Astrocyte of the cerebellum (primary cell): ENCODE measurements around the gene MMP1.

ENCODE experiments used
- DNase-seq: peaks from one replicate; pipeline ENCODE4 v3.0.0-alpha.2; 2011; ENCODE audit warnings: low read depth
- H3K4me3 ChIP-seq: 2 replicates; pipeline ENCODE4 v1.5.1; 2011; ENCODE audit warnings: mild to moderate bottlenecking, low read depth, low read length, moderate library complexity
- CTCF ChIP-seq: IDR thresholded peaks from 2 replicates; pipeline ENCODE4 v1.5.1; 2012; ENCODE audit warnings: low read length, low read depth, moderate library complexity, mild to moderate bottlenecking; ENCODE audit errors: missing control alignments
- in situ Hi-C: cut with HindIII; loops from 2 replicates; pipeline ENCODE4 v1.10.0; 2017; ENCODE audit warnings: low sequenced_read_pairs

The MMP1 gene

GRCh38 chr11:102809971-102810370 lies 12.0 kb upstream of the MMP1 start:
- H3K4me3 ChIP-seq = no peak overlapping the region
- DNase-seq = no peak
- no peak for TF ChIP-seq CTCF
- in situ Hi-C loops = no loop called here

- in situ Hi-C loops = no loop called here
- peak; percentile 46 for TF ChIP-seq CTCF
Measured at GRCh38 chr11:102807921-102808320, 10.0 kb upstream of the MMP1 start.

GRCh38 chr11:102806296-102806695 lies 8.3 kb upstream of the MMP1 start:
- TF ChIP-seq CTCF = no peak
- no peak overlapping the region for H3K4me3 ChIP-seq
- in situ Hi-C loops = no loop called here

More at GRCh38 chr11:102807921-102808320, 10.0 kb upstream of the MMP1 start:
- no peak overlapping the region for H3K4me3 ChIP-seq
- DNase-seq = no peak

GRCh38 chr11:102802341-102802740 lies 4.4 kb upstream of the MMP1 start:
- no peak for TF ChIP-seq CTCF
- DNase-seq = peak; percentile 67
- in situ Hi-C loops = no loop called here
- no peak overlapping the region for H3K4me3 ChIP-seq

More at GRCh38 chr11:102806296-102806695, 8.3 kb upstream of the MMP1 start:
- DNase-seq = no peak

- DNase-seq = peak; percentile 13
- no peak overlapping the region for H3K4me3 ChIP-seq
- in situ Hi-C loops = no loop called here
- TF ChIP-seq CTCF = no peak
Measured at GRCh38 chr11:102800767-102801166, 2.8 kb upstream of the MMP1 start.

- DNase-seq = no peak
- H3K4me3 ChIP-seq = no peak overlapping the region
- in situ Hi-C loops = no loop called here
- TF ChIP-seq CTCF = no peak
Measured at GRCh38 chr11:102799681-102800340, 1.9 kb upstream of the MMP1 start.
